H9 (cell line): ENCODE data around the gene SLC26A9. TPM values are rescaled to one million over a fixed set of nuclear protein-coding genes. Genes with fewer than 3 reads are reported as not detected.
"Not testable (repeated sequence)": the region's sequence is repeated elsewhere in the genome, so short reads cannot be mapped to it uniquely, and the experiment has no call there.

Source experiments
- DNase-seq: peaks from one replicate; pipeline ENCODE4 v3.0.0-alpha.2; 2017
- H2AFZ ChIP-seq: one replicate; pipeline ENCODE4 v1.6.1; 2013; ENCODE audit warnings: mild to moderate bottlenecking, low read length, control low read depth, moderate library complexity
- H2AK5ac ChIP-seq: 2 replicates; pipeline ENCODE4 v1.6.1; 2013; ENCODE audit warnings: low read length, control low read depth, mixed read lengths; ENCODE audit not compliant: insufficient read length
- H2BK120ac ChIP-seq: one replicate; pipeline ENCODE4 v1.6.1; 2013; ENCODE audit warnings: low read depth, mild to moderate bottlenecking, low read length, control low read depth, inconsistent platforms; ENCODE audit not compliant: poor library complexity, severe bottlenecking
- H2BK12ac ChIP-seq: 2 replicates; pipeline ENCODE4 v1.6.1; 2013; ENCODE audit warnings: low read length, control low read depth, mixed read lengths, low read depth; ENCODE audit not compliant: insufficient read length
- H2BK15ac ChIP-seq: 2 replicates; pipeline ENCODE4 v1.6.1; 2013; ENCODE audit warnings: low read depth, low read length, control low read depth
- H2BK20ac ChIP-seq: one replicate; pipeline ENCODE4 v1.6.1; 2013; ENCODE audit warnings: low read depth, mild to moderate bottlenecking, low read length, control low read depth, inconsistent platforms; ENCODE audit not compliant: poor library complexity, severe bottlenecking
- H2BK5ac ChIP-seq: 2 replicates; pipeline ENCODE4 v1.6.1; 2013; ENCODE audit warnings: low read length, control low read depth, mixed read lengths; ENCODE audit not compliant: insufficient read length
- H3K14ac ChIP-seq: 2 replicates; pipeline ENCODE4 v1.6.1; 2013; ENCODE audit warnings: low read length, control low read depth; ENCODE audit not compliant: insufficient read depth
- H3K18ac ChIP-seq: 2 replicates; pipeline ENCODE4 v1.6.1; 2013; ENCODE audit warnings: low read depth, mild to moderate bottlenecking, mixed read lengths, low read length, control low read depth; ENCODE audit not compliant: insufficient read length
- H3K23ac ChIP-seq: 2 replicates; pipeline ENCODE4 v1.6.1; 2013; ENCODE audit warnings: low read length, control low read depth, mixed read lengths, low read depth; ENCODE audit not compliant: insufficient read length
- H3K23me2 ChIP-seq: 2 replicates; pipeline ENCODE4 v1.6.1; 2013; ENCODE audit warnings: low read depth, mild to moderate bottlenecking, mixed read lengths, low read length, control low read depth; ENCODE audit not compliant: insufficient read length, poor library complexity, severe bottlenecking
- H3K27ac ChIP-seq: 2 replicates; pipeline ENCODE4 v1.5.1; 2013; ENCODE audit warnings: low read length, control low read depth, mixed read lengths, low read depth; ENCODE audit not compliant: insufficient read length
- H3K27me3 ChIP-seq: 2 replicates; pipeline ENCODE4 v1.6.1; 2013; ENCODE audit warnings: low read length, control low read depth, inconsistent platforms; ENCODE audit not compliant: insufficient read depth
- H3K4ac ChIP-seq: 2 replicates; pipeline ENCODE4 v1.6.1; 2013; ENCODE audit warnings: low read depth, mild to moderate bottlenecking, control low read depth, inconsistent platforms, low read length, moderate library complexity
- H3K4me1 ChIP-seq: 2 replicates; pipeline ENCODE4 v1.6.1; 2013; ENCODE audit warnings: low read length, control low read depth, inconsistent platforms; ENCODE audit not compliant: insufficient read depth
- H3K4me2 ChIP-seq: 2 replicates; pipeline ENCODE4 v1.6.1; 2013; ENCODE audit warnings: low read length, control low read depth, mixed read lengths; ENCODE audit not compliant: insufficient read length, insufficient read depth
- H3K56ac ChIP-seq: 2 replicates; pipeline ENCODE4 v1.6.1; 2013; ENCODE audit warnings: low read depth, mild to moderate bottlenecking, mixed read lengths, low read length, control low read depth; ENCODE audit not compliant: insufficient read length
- H3K79me1 ChIP-seq: 2 replicates; pipeline ENCODE4 v1.6.1; 2013; ENCODE audit warnings: low read depth, mild to moderate bottlenecking, moderate library complexity, low read length, control low read depth, inconsistent platforms; ENCODE audit not compliant: insufficient read depth, poor library complexity, severe bottlenecking
- H3K79me2 ChIP-seq: 2 replicates; pipeline ENCODE4 v1.6.1; 2013; ENCODE audit warnings: low read length, control low read depth, inconsistent platforms; ENCODE audit not compliant: insufficient read depth
- H3K9ac ChIP-seq: 2 replicates; pipeline ENCODE4 v1.6.1; 2013; ENCODE audit warnings: low read length, control low read depth, mixed read lengths; ENCODE audit not compliant: insufficient read length; ENCODE audit errors: extremely low read depth
- H3K9me3 ChIP-seq: one replicate; pipeline ENCODE4 v1.6.1; 2013; ENCODE audit warnings: low read depth, low read length, inconsistent platforms; ENCODE audit not compliant: control insufficient read depth
- H3T11ph ChIP-seq: one replicate; pipeline ENCODE4 v1.6.1; 2013; ENCODE audit warnings: mild to moderate bottlenecking, low read length, control low read depth, inconsistent platforms
- H4K20me1 ChIP-seq: one replicate; pipeline ENCODE4 v1.6.1; 2013; ENCODE audit not compliant: control insufficient read depth, insufficient read length, insufficient read depth
- H4K5ac ChIP-seq: 2 replicates; pipeline ENCODE4 v1.6.1; 2013; ENCODE audit warnings: low read depth, mild to moderate bottlenecking, mixed read lengths, low read length, control low read depth; ENCODE audit not compliant: insufficient read length
- H4K8ac ChIP-seq: replicated peaks from 2 replicates; pipeline ENCODE4 v1.6.1; 2013; ENCODE audit warnings: low read length, control low read depth, mixed read lengths, low read depth; ENCODE audit not compliant: insufficient read length
- H4K91ac ChIP-seq: 2 replicates; pipeline ENCODE4 v1.6.1; 2013; ENCODE audit warnings: low read depth, mild to moderate bottlenecking, moderate library complexity, mixed read lengths, low read length, control low read depth; ENCODE audit not compliant: insufficient read length
- H3K27ac Mint-ChIP-seq, 3 experiments: 2 replicates in 2 of 3; 3 replicates in 1 of 3; pipeline ENCODE4 v1.8.0; 2020 to 2021; ENCODE audit warnings: mixed read lengths in 3 of 3, mild to moderate bottlenecking in 1 of 3, moderate library complexity in 1 of 3
- H3K27me3 Mint-ChIP-seq: 2 replicates; pipeline ENCODE4 v1.8.0; 2021; ENCODE audit warnings: low read depth, mild to moderate bottlenecking, moderate library complexity, mixed read lengths
- H3K36me3 Mint-ChIP-seq, 3 experiments: 2 replicates in 2 of 3; 3 replicates in 1 of 3; pipeline ENCODE4 v1.8.0; 2020 to 2021; ENCODE audit warnings: low read depth in 3 of 3, mixed read lengths in 3 of 3; ENCODE audit not compliant: insufficient read depth in 1 of 3
- H3K4me1 Mint-ChIP-seq, 2 experiments: 2 replicates each; pipeline ENCODE4 v1.8.0; 2020; ENCODE audit warnings: mixed read lengths in 2 of 2
- H3K4me3 Mint-ChIP-seq, 2 experiments: 2 replicates in 1 of 2; 3 replicates in 1 of 2; pipeline ENCODE4 v1.8.0; 2020 to 2021; ENCODE audit warnings: mild to moderate bottlenecking in 2 of 2, mixed read lengths in 2 of 2, moderate library complexity in 1 of 2
- H3K9me3 Mint-ChIP-seq, 2 experiments: 2 replicates in 1 of 2; 3 replicates in 1 of 2; pipeline ENCODE4 v1.8.0; 2020; ENCODE audit warnings: mild to moderate bottlenecking in 2 of 2, mixed read lengths in 2 of 2, moderate library complexity in 1 of 2
- WGBS: extraction: QIAGEN DNeasy Blood & Tissue Kit; methylation state at CpG from one replicate; pipeline ENCODE4 v1.1.7; 2013; ENCODE audit warnings: missing lambda C conversion rate, low lambda C conversion rate, mixed read lengths; ENCODE audit not compliant: insufficient read length; ENCODE audit errors: extremely low coverage; 5-methylcytosine and 5-hydroxymethylcytosine counted together
- total RNA-seq: library from RNA; stranded (reverse); gene quantifications from 2 replicates; pipeline ENCODE4 v1.2.1, GENCODE V29; 2021

The SLC26A9 gene
- total RNA-seq, 1 experiment from 2014 or later, result not detected

DNA sequence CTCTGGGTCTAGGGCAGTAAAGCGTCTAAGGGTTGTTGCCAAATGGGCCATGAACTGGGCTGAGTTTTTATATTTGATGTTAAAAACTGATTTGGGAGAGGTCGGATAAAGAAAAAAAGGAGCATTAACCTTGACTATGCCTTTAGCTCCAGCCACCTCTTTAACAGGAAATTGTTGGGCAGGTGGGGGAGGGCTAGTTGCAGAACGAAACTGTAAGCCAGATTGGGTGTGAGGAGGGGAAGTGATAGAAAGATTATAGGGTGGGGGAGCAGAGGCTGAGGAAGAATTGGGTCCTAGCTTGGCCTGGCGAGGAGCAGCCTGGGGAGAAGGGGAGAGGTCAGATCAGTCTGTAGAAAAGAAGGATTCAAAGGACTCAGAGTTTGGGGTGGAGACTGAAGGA, 54.2 kb downstream of the SLC26A9 start:
- Mint-ChIP-seq H3K9me3 (peaks cover 22 to 23% of the 10 kb centered on the region in 2 experiments), H3K36me3 (peaks cover 30 to 36% (median 31%) of the 10 kb centered on the region in 3 experiments)
- H2BK120ac ChIP-seq, H3K79me2 ChIP-seq, H3K9me3 ChIP-seq, H3K4ac ChIP-seq, H3K79me1 ChIP-seq, H2BK15ac ChIP-seq, H3K4me1 ChIP-seq, H4K20me1 ChIP-seq, H3K23ac ChIP-seq, H3K27me3 ChIP-seq, H3K23me2 ChIP-seq, H4K5ac ChIP-seq, H2BK5ac ChIP-seq, H2AFZ ChIP-seq, H3K4me2 ChIP-seq, H2BK20ac ChIP-seq, H3K27ac Mint-ChIP-seq, H3K9ac ChIP-seq, H4K8ac ChIP-seq, H4K91ac ChIP-seq, H3T11ph ChIP-seq, H3K4me1 Mint-ChIP-seq, H3K56ac ChIP-seq, H2BK12ac ChIP-seq, H3K27me3 Mint-ChIP-seq, H2AK5ac ChIP-seq, DNase-seq, H3K4me3 Mint-ChIP-seq, H3K18ac ChIP-seq, H3K14ac ChIP-seq, H3K27ac ChIP-seq: not testable (repeated sequence)
- WGBS, result 96% methylated on average over 1 of the region's 4 CpGs
